Measurements from ENCODE around the gene CCL25.
A peak's percentile ranks its signal among the peaks of the same experiment; 100 is the strongest.

The CCL25 gene

GRCh38 chr19:8045872-8046568 is 6.5 kb upstream of the CCL25 start:
- no peak for DNase-seq (ENCODE audit: low read depth in 2 of 2)

- no peak for DNase-seq (ENCODE audit: low read depth in 2 of 2)
Observed at GRCh38 chr19:8046569-8047165, 5.9 kb upstream of the CCL25 start.

GRCh38 chr19:8050274-8051096 is 2.1 kb upstream of the CCL25 start:
- peak; percentile 85 to 97 for DNase-seq (ENCODE audit: low read depth in 2 of 2)

- no peak for DNase-seq (ENCODE audit: low read depth in 2 of 2)
Observed at GRCh38 chr19:8054169-8054568, 1.6 kb downstream of the CCL25 start.

- no peak for DNase-seq (ENCODE audit: low read depth in 2 of 2)
Observed at GRCh38 chr19:8056533-8056932, 4.0 kb downstream of the CCL25 start.

GRCh38 chr19:8057545-8058270 is 5.1 kb downstream of the CCL25 start:
- DNase-seq (ENCODE audit: low read depth in 2 of 2), result no peak

GRCh38 chr19:8064911-8065874 is 12.6 kb downstream of the CCL25 start:
- no peak for DNase-seq (ENCODE audit: low read depth in 2 of 2)

GRCh38 chr19:8065875-8066261 is 13.3 kb downstream of the CCL25 start:
- DNase-seq (ENCODE audit: low read depth in 2 of 2), result no peak

- DNase-seq (ENCODE audit: low read depth in 2 of 2), result no peak
Observed at GRCh38 chr19:8069096-8069973, 16.8 kb downstream of the CCL25 start.

GRCh38 chr19:8071912-8072311 is 19.4 kb downstream of the CCL25 start:
- no peak for DNase-seq (ENCODE audit: low read depth in 2 of 2)

GRCh38 chr19:8074501-8074900 is 21.9 kb downstream of the CCL25 start:
- no peak for DNase-seq (ENCODE audit: low read depth in 2 of 2)

GRCh38 chr19:8075158-8076074 is 22.9 kb downstream of the CCL25 start:
- no peak for DNase-seq (ENCODE audit: low read depth in 2 of 2)

- no peak for DNase-seq (ENCODE audit: low read depth in 2 of 2)
Observed at GRCh38 chr19:8079988-8080387, 27.4 kb downstream of the CCL25 start.

- no peak for DNase-seq (ENCODE audit: low read depth in 2 of 2)
Observed at GRCh38 chr19:8080832-8081231, 28.3 kb downstream of the CCL25 start.

- DNase-seq (ENCODE audit: low read depth in 2 of 2), result no peak
Observed at GRCh38 chr19:8081569-8082550, 29.3 kb downstream of the CCL25 start.

GRCh38 chr19:8083141-8083540 is 30.6 kb downstream of the CCL25 start:
- DNase-seq (ENCODE audit: low read depth in 2 of 2), result no peak

- DNase-seq (ENCODE audit: low read depth in 2 of 2), result no peak
Observed at GRCh38 chr19:8084152-8084551, 31.6 kb downstream of the CCL25 start.
